Measurements from ENCODE around the gene TSTD1.

GRCh38 chr1:161080441-161081405, 42.0 kb upstream of the TSTD1 start:
- TF ChIP-seq, protein P1, sequence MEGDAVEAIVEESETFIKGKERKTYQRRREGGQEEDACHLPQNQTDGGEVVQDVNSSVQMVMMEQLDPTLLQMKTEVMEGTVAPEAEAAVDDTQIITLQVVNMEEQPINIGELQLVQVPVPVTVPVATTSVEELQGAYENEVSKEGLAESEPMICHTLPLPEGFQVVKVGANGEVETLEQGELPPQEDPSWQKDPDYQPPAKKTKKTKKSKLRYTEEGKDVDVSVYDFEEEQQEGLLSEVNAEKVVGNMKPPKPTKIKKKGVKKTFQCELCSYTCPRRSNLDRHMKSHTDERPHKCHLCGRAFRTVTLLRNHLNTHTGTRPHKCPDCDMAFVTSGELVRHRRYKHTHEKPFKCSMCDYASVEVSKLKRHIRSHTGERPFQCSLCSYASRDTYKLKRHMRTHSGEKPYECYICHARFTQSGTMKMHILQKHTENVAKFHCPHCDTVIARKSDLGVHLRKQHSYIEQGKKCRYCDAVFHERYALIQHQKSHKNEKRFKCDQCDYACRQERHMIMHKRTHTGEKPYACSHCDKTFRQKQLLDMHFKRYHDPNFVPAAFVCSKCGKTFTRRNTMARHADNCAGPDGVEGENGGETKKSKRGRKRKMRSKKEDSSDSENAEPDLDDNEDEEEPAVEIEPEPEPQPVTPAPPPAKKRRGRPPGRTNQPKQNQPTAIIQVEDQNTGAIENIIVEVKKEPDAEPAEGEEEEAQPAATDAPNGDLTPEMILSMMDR (IDR thresholded peaks at IDR 0.05; ENCODE audit: insufficient read depth, low read length) = no peak
- TF ChIP-seq, protein P2, sequence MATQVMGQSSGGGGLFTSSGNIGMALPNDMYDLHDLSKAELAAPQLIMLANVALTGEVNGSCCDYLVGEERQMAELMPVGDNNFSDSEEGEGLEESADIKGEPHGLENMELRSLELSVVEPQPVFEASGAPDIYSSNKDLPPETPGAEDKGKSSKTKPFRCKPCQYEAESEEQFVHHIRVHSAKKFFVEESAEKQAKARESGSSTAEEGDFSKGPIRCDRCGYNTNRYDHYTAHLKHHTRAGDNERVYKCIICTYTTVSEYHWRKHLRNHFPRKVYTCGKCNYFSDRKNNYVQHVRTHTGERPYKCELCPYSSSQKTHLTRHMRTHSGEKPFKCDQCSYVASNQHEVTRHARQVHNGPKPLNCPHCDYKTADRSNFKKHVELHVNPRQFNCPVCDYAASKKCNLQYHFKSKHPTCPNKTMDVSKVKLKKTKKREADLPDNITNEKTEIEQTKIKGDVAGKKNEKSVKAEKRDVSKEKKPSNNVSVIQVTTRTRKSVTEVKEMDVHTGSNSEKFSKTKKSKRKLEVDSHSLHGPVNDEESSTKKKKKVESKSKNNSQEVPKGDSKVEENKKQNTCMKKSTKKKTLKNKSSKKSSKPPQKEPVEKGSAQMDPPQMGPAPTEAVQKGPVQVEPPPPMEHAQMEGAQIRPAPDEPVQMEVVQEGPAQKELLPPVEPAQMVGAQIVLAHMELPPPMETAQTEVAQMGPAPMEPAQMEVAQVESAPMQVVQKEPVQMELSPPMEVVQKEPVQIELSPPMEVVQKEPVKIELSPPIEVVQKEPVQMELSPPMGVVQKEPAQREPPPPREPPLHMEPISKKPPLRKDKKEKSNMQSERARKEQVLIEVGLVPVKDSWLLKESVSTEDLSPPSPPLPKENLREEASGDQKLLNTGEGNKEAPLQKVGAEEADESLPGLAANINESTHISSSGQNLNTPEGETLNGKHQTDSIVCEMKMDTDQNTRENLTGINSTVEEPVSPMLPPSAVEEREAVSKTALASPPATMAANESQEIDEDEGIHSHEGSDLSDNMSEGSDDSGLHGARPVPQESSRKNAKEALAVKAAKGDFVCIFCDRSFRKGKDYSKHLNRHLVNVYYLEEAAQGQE (IDR thresholded peaks at IDR 0.05; ENCODE audit: insufficient replicate concordance, low read depth) = no peak

Data from HL-60 (cell line).